Activated CD8-positive, alpha-beta memory T cell treated with anti-CD3 and anti-CD28 coated beads, Interleukin-2, amount 50 U/mL, for 4 hours (primary cell): Measurements from ENCODE around the gene NUDT17.
"Not testable (repeated sequence)": the region's sequence is repeated elsewhere in the genome, so short reads cannot be mapped to it uniquely, and the experiment has no call there.

Experiments
- DNase-seq: peaks from one replicate; pipeline ENCODE4 v3.0.0-alpha.2; 2020

NUDT17 gene, protein sequence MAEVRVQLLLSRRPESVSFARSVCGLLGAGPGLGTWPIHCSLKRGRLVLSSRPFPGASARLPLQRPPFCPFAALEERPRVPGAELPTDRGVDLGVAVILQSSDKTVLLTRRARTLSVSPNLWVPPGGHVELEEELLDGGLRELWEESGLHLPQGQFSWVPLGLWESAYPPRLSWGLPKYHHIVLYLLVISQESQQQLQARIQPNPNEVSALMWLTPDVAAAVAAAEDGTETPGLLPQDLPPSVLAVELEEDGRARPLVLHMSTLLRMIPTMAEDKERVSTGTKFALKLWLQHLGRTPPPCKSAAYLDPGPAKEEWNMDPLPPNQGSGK

DNA sequence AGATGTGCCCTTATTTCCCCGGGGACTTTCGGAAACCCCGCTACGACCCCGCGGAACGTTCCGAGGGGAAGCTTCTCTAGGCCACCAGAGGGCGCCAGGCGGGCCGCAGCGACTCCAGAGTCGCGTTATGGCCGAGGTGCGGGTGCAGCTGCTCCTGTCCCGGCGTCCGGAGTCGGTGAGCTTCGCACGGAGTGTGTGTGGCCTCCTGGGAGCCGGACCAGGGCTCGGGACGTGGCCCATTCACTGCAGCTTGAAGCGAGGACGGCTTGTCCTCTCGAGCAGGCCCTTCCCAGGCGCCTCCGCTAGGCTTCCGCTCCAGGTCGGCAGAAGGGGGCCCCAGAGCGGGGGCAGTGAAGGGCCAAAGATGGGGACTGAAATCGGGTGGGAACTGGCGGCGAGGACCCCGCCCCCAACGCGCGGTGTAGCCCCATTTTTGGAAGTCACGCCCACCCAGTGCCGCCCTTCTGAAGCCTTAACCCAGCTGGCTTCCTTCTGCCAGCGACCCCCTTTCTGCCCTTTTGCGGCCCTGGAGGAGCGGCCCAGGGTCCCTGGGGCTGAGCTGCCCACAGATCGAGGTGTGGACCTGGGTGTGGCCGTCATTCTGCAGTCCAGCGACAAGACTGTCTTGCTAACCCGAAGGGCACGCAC lies at the start of gene NUDT17:
TSS of gene NUDT17 (plus strand) at position 117 of the 648 bp plus-strand sequence. CDS start at position 128, 11 bp downstream.
- DNase-seq, result peak; percentile 80

DNA sequence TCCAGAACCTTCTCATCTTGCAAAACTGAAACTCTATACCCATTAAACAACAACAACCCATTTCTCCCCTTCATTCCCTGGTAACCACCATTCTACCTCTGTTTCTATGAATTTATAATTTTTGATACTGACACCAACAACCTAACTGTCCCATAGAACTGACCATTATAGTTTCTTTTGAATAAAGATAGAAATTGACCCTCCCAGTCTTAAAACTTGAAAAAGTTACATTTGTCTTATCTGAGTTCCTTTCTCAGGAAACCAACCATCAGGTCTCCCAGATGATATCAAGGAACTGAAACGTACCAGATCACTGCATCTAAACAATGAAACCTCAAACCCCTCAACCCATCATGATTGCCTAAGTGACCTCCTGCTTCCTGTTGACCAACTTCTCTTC lies 48.7 kb upstream of the NUDT17 start:
- DNase-seq, result no peak

DNA sequence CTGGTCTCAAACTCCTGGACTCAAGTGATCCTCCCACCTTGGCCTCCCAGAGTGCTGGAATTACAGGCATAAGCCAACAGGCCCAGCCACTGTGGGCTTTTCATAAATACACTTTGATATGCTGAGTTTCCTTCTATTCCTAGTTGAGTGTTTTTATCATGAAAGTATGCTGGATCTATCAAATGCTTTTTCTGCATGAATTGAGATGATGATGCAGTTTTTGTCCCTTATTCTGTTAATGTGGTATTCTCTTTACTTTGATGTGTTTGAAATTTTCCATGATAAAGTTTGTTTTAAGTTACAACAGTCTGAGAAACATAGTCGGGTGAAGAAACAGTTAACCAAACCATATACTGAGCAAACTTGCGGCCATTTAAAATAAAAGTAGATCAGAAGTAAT lies 45.6 kb upstream of the NUDT17 start:
- DNase-seq, result no peak

DNA sequence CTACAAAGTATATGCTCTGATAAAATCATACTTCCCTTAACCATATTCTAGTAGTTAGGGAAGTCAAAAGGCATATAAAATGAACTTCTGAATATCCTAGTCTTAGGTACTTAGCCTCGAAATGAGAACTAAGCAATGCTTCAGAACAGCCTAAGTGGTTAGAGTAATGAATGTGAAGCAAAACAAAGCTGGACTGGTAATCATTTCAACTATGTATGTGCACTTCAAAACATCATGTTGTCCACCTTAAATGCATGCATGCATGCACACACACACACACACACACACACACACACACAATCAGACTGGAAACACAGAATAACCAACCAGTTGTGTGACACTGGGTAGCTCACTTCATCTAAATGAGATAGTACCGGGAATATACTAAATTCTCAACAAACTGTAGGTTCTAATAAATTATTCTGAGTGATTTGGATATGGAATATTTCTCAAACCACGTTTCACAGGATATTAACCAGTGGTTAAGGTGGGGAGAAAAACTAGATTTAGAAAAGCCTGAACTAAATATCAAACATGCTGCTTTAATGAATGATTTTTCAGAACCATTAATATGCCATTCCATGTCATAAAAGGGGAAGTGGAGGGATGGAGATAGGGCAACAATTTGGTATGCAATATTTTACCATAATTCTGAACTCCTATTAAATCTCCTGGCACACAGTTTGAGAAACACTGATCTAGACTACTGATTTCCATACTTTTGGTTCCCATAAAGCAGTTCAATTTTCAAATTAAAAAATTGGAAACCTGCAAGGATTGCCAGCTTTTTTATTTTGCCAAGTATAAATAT lies 41.0 kb upstream of the NUDT17 start:
- no peak for DNase-seq

DNA sequence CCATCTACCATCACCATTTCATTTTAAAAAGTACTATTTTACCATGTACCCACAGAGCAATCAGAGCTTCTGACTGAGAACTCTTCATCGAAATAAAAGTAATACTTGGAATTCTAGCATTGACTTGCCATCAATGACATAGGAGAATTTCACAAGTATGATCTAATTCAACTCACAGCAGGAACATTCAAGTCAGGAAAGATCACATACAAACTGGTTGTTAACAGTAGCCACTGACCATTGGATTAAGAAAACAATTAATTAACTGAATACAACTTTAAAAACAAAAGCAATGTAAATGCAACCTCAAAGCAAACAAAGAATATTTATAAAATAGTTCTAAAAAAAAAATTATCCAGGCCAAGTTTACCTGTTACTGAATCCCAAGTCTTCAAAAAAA lies 40.4 kb upstream of the NUDT17 start:
- DNase-seq, result no peak

DNA sequence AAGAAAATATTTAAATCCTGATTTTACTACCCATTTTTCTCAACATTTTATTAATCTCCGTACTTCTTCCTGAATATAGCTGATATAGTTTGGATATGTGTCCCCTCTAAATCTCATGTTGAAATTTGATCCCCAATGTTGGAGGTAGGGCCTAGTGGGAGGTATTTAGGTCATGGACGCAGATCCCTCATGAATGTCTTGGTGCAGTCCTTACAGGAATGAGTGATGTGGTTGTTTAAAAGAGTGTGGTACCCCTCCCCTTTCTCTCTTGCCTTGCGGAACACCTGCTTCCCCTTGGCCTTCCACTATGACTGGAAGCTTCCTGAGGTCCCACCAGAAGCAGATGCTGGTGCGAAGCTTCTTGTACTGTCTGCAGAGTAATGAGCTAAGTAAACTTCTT lies 39.0 kb upstream of the NUDT17 start:
- no peak for DNase-seq

DNA sequence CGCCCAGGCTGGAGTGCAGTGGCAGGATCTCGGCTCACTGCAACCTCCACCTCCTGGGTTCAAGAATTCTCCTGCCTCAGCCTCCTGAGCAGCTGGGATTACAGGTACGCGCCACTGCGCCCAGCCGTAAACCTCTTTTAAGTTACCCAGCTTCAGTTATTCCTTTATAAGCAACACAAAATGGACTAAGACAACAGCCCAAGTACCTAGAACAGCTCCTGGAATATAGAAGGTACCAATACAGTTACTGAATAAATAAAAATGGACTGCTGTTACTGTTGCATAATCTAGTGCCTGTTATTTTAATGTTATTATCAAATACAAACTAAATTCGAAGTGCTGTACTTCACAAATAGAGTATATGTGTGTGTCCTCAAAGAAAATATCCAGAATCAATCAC lies 38.6 kb upstream of the NUDT17 start:
- no peak for DNase-seq

DNA sequence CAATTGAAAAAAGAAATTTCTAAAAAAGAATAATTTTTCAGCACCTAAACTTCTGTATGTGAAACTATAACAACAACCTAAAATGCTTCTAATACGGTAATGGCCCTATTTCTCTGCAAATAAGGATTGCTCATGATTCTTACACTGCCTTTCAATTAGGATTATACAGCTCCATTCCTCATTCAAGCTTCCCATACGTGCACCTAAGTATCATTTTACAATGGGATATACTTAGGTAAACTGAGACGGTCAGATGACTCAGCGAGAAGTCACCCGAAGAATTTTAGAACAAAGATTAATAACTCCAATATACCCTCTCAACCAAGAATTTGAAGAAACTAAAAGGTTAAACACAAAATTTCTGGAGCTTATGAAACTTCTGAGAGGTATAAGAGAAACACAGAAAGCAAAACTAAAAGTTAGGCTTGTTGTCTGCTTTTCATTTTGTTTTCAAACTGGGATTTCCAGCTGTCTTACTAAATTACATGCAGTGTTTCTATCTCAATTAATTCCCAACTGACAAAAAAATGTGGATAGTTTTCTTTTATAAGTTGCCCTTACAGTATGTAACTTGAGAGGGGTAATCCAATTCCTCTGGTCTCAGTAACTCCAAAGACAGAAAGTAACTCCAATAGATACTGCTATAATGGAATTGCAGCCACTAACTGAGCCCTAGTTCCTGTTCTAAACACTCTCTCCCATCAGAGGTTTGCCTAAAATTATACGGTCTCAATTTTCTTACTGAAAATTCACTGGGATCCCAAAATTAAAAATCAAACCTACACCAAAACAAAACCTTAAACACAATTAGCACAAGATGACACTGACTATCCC lies 32.2 kb upstream of the NUDT17 start:
- DNase-seq, result not testable (repeated sequence)

DNA sequence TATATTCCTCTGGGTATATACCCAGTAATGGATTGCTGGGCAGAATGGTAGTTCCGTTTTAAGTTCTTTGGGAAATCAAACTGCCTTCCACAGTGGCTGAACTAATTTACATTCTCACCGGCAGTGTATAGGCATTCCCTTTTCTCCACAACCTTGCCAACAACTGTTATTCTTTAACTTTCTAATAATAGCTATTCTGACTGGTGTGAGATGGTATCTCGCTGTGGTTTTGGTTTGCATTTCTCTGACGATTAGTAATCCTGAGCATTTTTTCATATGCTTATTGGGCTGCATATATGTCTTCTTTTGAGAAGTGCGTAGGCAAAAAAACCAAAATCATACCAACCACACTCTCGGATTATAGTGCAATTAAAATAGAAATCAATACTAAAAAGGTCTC lies 27.3 kb upstream of the NUDT17 start:
- not testable (repeated sequence) for DNase-seq

DNA sequence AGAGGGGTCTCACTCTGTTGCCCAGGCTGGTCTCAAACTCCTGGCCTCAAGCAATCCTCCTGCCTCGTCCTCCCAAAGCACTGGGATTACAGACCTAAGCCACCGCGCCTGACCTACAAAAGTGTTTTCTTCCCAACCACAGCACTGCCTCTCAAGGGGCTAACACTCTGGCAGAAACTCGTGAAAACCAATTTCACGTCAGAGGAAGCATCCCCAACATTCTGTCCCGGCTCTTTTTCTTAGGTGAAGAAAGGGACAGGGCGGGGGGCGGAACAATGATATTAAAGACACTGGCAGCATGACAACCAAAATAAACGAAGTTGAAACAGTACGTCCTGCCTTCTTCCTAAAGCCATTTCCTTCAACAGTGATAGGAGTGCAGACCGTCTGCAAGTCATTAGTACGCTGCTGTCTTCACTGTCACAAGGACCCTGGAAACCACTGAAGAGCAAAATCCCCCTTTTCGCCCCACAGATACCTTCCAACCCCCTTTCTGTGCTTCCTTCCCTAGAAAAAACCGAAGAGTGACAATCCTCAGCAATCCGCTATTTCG lies 22.6 kb upstream of the NUDT17 start:
- not testable (repeated sequence) for DNase-seq

DNA sequence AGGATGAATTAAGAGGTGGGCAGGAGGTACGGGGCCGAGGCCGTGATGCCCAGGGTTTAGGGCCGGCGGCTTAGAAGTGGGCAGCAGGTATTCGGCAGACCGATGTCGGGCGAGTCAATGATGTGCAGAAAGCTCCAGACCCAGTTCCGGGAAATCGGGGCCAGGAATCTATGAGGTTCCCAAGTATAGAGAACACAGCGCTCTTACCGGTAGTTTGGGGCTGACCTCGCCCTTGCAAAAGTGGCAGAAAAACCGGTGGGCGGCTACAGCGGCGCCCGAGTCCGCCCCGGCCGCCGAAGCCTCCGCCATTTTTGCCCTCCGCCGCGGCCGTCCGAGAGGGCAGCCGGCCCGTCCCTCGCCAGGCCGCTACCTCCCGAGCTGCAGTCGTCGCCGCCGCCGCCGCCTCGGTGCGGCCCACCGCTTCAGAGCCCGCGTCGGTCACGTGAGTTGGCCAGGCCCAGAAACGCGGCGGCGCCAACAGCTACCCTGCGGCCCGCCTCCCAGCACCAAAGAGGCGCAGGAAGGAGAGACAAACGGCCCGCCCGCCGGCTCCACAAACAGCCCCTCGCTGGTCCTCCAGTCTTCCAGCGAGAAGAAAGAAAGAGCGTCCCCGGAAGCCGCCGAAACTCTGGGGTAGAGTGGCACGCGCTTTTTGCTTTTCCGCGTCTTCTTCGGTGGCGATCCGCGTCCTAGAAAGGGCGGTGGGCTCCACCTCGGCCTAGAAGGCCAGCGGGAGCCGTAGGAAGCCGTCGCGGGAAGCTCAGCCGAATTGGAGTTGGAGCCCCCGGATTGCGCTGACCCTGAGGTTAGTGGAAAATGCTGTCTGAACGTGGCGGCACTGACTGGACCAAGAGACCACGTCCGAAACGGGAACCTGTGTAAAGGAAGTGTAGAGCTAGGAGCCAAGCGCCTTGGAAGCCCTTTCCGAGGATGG lies 21.6 kb upstream of the NUDT17 start, which contains the start of the genes POLR3C and RNF115:
TSS of gene POLR3C (plus strand) at position 636 of the 934 bp plus-strand sequence. CDS start 1,577 bp downstream, outside the sequence.
TSS of gene RNF115 (minus strand) at position 531 of the 934 bp plus-strand sequence. CDS start at position 309, 222 bp downstream.
- DNase-seq, result peak; percentile 86

DNA sequence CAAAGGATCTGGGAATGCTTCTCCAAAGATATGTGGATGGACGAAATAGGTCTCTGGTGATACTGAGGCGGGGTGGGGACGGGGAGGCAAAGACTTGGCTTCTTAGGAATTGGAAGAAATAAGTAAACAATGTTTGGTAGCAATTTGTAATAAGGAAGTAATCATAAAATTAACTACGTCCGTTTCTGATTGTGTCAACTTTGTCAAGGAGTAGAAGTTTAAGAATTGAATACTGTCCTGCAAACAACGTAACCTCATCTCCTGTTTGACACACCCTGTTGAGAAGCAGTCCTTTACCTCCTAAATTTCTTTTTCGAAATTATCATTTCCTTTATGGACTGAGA lies 21.0 kb upstream of the NUDT17 start:
- no peak for DNase-seq

DNA sequence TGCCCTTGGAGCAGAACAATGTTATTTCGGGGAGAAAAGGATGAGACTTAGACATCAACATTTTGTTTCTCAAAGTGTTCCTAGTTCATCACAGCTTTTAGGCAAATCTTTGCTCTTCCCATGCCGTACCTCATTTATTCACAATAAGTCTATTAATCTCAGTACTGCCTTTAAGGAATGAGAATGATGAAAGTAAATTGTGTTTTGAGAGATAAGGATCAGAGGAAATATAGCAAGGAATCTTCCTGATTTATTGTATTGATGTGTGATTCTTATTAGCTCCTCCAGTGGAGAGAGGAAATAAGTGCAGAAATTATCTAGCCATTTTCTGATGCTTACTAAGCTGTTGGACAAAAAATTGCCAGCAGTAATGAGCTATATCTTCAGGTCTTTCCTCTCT lies 19.4 kb upstream of the NUDT17 start:
- DNase-seq, result no peak

DNA sequence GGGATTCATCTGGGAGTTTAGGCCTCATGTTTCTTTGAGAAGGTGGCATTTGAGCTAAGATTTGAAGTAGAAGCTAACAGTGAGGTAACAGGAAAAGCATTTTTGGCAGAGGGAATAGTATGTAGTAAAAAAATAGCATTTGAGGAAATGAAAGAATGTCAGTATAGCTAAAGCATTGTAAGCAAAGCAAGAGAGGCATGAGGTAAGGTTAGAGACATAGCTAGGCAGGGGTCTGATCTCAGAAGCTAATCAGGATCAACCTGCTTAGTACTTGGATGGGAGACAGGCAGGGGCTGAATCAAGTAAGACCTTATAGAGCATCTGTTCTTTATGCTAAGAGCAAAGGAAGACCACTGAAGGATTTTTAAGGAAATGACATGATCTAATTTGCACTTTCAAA lies 17.5 kb upstream of the NUDT17 start:
- no peak for DNase-seq

DNA sequence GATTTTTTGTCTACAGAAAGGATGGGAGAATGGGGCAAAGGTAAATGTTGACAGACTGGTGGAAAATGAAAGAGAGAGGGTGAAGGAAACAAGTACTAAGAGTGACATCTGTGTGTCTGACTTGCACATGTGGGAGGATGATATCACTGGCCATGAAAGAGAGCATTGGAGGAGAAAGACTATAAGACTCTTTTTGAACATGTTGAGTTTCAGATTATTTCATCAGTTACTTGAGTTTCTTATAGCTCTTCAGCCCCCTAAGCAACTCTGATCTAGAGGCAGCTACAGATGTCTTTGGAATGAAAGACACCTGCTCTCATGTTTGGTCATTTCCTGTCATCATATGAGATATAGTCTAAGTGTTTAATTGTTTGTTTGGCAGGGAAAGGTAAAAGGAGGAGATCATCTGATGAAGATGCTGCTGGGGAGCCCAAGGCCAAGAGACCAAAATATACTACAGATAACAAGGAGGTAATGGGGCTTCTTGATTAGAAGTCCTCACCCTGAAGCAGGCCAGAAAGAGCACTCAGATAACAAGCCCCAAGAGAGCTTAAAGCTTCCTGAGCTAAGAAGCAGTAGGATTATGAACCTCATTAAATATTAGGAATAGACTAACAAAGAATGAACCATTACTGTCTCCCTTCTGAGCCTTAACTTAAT lies 16.9 kb upstream of the NUDT17 start:
- no peak for DNase-seq

DNA sequence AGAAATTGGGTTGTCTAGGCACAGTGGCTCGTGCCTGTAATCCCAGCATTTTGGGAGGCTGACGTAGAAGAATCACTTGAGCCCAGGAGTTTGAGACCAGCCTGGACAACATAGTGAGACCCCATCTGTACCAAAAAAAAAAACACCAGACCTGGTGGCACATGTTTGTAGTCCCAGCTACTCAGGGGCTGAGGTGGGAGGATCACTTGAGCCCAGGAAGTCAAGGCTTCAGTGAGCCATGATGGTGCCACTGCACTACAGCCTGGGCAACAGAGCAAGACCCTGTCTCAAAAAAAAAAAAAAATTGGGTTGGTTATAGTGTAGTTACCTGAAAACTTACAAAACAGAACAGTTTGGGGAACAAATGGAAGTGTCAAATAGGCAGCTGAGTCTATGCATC lies 14.6 kb upstream of the NUDT17 start:
- DNase-seq, result not testable (repeated sequence)

DNA sequence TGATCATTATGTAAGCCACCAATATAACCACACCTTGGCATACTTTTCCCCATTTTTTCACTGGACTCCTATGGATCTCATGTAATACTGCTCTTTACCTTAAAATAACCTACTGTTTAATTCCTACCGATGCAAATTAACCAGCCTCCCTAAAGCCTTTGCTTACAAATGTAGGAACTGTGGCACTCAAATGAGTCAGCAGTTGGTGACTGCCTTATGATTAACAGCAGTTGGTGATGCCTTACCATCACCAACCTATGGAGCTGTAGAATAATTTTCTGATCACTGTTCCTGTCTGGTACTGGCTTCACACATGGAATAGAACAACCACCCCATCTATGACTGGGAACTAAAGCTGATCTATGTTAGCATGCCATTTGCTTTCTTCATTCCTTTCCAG lies 7.8 kb upstream of the NUDT17 start:
- DNase-seq, result no peak

DNA sequence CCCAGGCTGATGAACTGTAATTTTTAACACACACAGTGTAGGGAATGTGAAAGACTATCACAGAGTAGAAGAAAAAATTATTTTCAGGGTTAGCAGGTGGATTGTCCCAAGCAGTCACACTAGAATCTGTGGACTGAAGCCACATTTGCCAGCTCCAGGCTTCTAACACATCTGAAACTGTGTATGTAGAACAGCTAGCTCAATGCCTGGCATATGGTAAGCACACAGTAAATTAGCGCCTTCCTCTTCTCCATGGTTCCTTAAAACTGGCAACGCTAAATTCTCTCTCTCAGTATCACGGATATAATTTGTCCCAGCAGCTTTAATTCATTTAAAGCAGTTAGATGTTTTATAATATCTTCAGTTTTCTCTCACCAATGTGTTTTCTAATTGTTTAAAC lies 2.4 kb upstream of the NUDT17 start:
- DNase-seq, result no peak

DNA sequence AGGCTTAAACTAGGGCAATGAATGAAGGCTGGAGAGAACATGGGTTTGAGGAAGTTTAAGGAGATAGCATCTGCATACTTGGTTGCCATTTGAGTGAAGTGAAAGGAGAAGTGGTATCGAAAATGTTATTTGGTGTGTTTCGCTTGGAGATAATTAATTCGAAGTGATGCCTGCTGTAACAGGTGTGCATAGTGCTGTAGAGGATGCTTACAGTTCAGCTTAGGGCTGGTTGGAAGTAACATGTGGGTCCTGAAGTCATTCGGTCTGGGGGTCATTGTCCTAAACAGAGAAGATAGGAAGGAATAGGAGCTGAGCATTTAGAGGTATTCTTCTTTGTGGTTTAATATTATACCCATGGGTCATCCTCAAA lies 301 bp upstream of the NUDT17 start:
- no peak for DNase-seq

DNA sequence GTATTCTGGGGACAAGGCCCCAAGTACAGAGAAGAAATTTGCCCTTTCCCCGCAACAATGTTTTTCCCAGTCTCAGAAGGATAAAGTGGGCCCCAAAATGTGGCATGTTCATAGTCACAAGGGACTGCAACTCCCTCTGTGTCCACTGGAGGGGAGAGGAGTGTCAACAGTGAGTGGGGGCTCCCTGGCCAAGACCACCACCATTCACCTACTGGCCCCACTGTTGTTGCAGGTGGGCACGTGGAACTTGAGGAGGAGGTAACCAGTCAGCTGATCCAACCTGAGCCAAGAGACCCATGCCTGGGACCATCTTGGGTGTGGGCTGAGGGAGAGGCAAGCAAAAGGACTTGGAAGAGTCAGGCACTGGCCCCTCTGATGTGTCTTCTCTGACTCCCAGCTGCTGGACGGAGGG lies 777 bp downstream of the NUDT17 start:
- peak; percentile 25 for DNase-seq

DNA sequence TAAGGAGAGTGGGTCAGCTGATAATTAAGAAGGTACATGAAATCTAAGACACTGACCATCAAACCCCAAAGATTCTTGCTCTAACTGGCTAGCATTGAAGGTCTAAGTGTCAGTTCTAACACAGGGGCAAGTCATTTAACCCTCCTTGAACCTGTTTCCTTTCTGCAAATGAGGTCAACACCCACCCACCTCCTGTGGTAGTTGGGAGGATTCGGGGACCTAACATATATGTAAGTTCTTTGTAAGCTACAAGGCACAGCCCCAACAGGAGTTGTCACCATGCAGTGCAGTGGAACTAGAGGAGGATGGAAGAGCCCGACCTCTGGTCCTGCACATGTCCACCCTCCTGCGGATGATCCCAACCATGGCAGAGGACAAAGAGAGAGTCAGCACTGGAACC lies 2.4 kb downstream of the NUDT17 start:
- DNase-seq, result no peak
